Measurements from ENCODE around the gene GET4.

GET4 gene

DNA sequence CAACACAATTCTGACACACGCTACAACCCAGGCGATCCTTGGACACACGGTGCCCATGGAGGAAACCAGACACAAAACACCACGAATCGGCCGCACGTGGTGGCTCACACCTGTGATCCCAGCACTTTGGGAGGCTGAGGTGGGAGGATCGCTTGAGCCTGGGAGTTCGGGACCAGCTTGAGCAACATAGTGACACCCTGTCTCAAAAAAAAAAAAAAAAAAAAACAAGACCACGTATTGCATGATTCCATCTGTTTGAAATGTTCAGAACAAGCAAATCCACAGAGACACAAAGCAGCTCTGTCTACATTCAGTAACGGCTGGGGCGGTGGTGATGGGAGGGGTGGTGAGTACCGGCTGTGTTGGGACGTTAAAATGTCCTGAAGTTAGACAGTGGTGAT, 53.0 kb downstream of the GET4 start:
- no peak for TF ChIP-seq CTCF (conservative IDR thresholded peaks at IDR 0.05; ENCODE audit: low read length)
- DNase-seq (ENCODE audit: low read depth), result peak; percentile 31
- no peak overlapping the region for H3K4me3 ChIP-seq (ENCODE audit: low read length)

DNA sequence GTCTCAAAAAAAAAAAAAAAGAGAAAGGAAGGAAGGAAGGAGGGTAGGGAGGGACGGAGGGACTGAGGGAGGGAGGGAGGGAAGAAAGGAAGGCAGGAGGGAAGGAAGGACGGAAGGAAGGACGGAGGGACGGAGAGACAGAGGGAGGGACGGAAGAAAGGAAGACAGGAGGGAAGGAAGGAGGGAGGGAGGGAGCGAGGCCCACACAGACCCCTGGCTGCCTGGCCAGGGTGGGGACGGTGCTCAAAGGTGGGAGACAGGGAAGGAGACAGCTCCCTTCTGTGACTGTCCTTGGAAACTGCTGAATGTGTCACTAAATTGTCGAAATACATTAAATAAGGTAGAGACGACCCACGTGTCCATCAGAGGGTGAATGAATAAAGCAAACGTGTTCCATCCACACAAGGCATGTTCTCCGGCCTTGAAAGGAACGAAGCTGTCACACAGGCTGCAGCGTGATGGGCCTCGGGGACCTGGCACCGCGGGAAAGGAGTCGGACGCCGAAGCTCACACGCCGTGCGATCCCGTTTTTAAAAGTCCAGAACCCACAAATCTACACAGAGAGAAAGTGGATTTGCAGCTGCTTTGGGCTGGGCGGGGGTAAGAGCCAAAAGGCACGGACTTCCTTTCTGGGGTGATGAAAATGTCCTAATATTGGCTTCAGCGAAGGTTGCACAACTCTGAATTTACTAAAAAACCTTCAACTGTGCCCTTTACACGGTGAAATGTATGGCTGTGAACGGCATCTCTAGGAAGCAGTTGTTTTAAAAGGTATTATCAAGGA, 54.8 kb downstream of the GET4 start:
- DNase-seq (ENCODE audit: low read depth), result no peak
- no peak for TF ChIP-seq CTCF (conservative IDR thresholded peaks at IDR 0.05; ENCODE audit: low read length)
- no peak overlapping the region for H3K4me3 ChIP-seq (ENCODE audit: low read length)

- no peak overlapping the region for H3K4me3 ChIP-seq (ENCODE audit: low read length)
- TF ChIP-seq CTCF (conservative IDR thresholded peaks at IDR 0.05; ENCODE audit: low read length), result no peak
- no peak for DNase-seq (ENCODE audit: low read depth)
These were observed 55.7 kb downstream of the GET4 start for GRCh38 chr7:931871-932650.

DNA sequence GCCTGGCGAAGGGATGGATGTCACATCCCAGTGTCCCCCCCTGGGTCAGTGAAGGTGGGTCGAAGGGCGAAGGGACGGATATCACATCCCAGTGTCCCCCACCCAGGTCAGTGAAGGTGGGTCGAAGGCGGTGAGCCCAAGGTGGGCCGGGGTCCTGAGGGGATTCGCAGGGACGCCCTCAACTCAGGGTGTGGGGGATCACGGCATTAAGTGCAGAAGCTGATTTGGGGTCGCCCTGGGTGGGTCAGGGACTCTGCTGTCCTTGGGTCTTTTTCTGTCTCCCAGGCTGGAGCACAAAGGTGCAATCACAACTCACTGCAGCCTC, 56.3 kb downstream of the GET4 start:
- no peak overlapping the region for H3K4me3 ChIP-seq (ENCODE audit: low read length)
- DNase-seq (ENCODE audit: low read depth), result no peak
- TF ChIP-seq CTCF (conservative IDR thresholded peaks at IDR 0.05; ENCODE audit: low read length), result no peak

DNA sequence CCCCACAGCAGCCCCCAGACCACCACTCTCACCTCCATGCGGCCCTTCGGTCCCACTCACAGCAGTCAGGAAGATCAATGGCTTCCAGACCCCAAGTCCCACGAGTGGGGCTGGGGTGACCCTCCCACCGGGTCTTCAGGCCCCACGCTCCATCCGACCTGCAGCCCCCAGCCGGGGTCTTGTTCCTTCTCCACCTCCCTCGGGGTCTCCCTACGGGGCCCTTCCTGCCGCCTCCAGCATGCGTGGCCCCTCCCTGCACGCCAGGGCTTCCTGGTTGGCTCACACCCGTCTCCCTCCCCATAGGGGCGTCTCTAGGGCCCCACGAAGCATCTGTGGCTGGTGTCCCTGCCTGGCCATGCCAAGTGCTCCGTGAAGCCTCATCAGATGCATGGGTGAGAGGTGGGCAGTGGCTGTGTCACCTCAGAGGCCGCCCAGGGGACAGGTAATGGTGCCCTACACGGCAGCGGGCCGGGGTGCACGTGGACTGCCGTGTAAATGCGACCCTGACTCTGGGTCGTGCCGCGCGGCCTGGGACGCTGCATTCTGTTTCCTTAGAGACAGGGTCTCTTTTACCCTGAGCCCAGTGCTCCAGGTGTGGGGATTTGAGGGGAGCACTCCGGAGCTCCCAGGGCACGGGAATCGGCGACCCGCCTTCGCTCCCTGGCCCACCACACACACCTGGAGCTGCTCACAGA, 58.3 kb downstream of the GET4 start:
- DNase-seq (ENCODE audit: low read depth), result no peak
- H3K4me3 ChIP-seq (ENCODE audit: low read length), result no peak overlapping the region
- no peak for TF ChIP-seq CTCF (conservative IDR thresholded peaks at IDR 0.05; ENCODE audit: low read length)

- TF ChIP-seq CTCF (conservative IDR thresholded peaks at IDR 0.05; ENCODE audit: low read length), result no peak
- H3K4me3 ChIP-seq (ENCODE audit: low read length), result no peak overlapping the region
- DNase-seq (ENCODE audit: low read depth), result no peak
These were observed 59.0 kb downstream of the GET4 start for GRCh38 chr7:935164-935873.

All from AG10803 (cell line).